Hematopoietic multipotent progenitor cell treated with erythropoietin and hydrocortisone succinate and interleukin-3 and kit ligand, for 8 days (in vitro differentiated cells): ENCODE measurements around the gene CYBB.

ENCODE experiments used
- DNase-seq: peaks from one replicate; pipeline ENCODE4 v3.0.0-alpha.2; 2015

Gene CYBB

DNA sequence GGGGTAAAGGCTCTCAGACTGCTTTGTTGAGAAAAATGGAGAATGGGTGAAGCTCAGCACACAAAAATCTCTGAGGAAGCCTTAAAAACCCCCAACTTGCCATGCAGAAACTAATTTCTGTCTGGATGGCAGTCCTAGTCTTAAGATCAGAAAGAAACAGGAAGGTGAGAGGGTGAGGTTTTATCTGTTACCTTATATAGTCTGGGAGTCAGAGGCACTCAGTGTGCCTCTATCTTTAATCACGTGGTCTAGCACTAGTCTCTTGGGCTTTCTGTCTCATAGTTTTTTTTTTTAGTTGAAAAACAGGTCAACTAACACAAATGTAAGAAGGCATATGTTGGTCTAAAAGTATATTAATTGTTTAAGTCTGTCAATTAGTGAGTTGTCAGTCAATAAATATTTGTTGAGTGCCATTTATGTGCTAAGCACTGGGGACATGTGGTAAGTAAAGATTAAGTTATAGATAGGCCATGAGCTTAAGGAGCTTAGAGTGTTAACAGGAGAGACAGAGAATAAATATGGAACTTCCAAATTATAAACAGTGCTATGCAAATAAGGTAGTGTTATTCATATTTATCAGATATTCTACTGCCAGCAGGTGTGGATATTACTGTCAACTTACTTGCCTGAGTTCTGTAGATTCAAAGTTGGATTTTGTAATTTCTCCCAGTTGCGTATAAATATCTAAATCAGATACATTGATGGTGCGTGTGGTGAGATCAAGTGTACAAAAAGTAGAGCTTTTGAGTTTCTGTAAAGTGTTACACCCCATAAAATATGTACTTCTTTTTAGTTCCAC, 7.0 kb downstream of the CYBB start:
- peak; percentile 3 for DNase-seq

- no peak for DNase-seq
Observed at GRCh38 chrX:37787423-37787869, 7.6 kb downstream of the CYBB start.

DNA sequence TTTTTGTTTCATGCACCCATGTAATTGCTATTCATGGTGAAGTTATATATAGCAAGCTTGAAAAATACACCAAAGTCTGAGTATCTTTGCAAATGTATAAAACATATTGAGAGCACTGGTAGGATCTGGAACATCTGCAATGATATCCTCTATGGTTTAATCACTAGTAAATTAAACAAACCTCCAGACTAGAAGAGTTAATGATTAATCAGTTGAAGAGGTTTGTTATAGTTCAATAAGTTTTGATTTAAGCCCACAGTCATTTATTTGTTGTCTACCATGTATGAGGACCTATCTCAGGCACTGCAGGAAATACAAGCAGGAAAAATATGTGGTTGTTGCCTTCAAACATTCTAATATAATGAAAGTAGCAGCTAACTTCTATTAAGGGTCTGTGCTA, 16.5 kb downstream of the CYBB start:
- DNase-seq: no peak

DNA sequence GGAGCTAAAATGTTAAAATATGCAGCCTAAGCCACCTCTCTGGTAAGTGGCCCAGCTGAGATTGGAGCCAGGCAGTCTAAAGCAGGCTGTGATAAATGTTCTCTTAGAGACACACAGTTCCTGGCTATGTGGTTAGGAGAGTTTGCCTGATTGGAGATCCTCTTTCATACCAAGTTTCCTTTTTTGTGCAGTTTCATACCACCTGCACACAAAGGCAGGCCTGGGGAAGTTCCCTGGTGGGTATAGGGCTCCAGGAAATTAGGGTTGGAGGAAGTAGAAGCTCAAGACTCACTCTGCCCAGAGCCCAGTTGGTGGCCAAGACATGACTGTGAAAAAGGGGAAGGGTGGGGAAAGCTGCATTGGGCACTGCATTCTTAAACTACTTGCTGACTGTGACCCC, 16.9 kb downstream of the CYBB start:
- DNase-seq: no peak

GRCh38 chrX:37799936-37800335, 20.1 kb downstream of the CYBB start:
- no peak for DNase-seq

DNA sequence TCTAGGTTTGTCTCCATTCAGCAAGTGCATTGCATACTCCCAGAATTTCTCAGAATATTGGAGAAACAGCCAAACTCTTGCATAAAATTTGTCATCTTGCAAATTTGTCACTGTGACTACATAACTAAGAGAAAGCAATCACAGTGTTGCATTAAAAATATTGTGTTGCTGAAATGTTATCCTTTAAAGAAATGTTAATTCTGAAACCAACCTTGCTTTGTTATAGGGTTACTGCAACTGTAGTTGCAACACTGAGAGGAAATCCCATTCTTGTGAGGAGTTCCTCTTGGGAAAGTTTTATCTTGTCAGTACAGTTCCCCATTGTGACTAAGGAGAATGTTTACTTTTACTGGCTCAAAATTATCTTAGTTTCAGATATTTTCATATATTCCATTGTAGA, 20.9 kb downstream of the CYBB start:
- no peak for DNase-seq

- DNase-seq: no peak
Observed at GRCh38 chrX:37802028-37802427, 22.2 kb downstream of the CYBB start.

- no peak for DNase-seq
Observed at GRCh38 chrX:37803057-37803456, 23.2 kb downstream of the CYBB start.

DNA sequence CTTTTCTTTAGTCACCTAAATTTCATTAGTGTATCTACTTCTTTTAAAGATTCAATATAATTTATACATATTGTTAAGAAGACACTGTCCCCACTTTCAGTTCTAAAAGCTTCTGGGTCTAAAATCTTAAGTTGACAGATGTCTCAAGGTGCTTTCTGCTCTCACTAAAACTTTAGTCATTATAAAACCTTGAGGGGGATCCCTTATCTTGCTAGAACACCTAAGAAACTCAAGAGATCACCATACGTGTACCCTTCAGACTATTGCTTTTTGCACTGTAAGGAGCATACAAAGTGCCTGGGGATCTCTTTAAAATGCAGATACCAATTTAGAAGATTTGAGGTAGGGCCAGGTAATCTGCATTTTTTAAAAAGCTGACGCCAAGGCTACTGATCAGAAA, 30.1 kb downstream of the CYBB start:
- no peak for DNase-seq

DNA sequence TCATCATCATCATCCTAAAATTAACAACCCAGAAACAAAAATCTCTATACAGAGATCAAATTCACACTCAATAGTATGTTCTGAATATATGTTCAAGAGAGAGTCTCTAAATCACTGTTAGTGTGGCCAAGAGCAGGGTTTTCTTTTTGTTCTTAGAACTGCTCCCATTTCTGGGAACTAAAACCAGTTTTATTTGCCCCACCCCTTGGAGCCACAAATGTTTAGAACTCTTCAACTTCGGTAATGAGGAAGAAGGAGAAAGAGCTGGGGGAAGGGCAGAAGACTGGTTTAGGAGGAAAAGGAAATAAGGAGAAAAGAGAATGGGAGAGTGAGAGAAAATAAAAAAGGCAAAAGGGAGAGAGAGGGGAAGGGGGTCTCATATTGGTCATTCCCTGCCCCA, 32.3 kb downstream of the CYBB start:
- DNase-seq: no peak

GRCh38 chrX:37813570-37813969, 33.7 kb downstream of the CYBB start:
- DNase-seq: no peak

- DNase-seq: no peak
Observed at GRCh38 chrX:37815366-37815765, 35.5 kb downstream of the CYBB start.

DNA sequence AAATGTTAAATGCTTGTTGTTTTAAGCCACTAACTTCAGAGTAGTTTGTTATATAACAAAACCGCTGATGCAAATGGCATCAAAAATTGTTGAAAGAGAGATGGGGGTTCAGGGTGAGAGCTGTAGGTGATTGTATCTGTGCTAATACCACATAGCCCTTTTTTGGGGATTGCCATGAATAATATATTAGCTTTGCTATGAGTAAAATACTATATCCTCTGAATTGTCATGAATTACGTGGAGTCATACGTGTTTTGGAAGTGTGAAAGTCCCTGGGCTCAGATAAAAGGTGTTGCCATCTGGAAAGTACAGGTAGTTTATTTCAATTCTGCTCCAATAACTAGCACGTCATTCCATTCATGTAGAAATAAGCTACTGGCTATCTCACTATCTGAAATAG, 36.9 kb downstream of the CYBB start:
- no peak for DNase-seq

GRCh38 chrX:37817176-37817575, 37.3 kb downstream of the CYBB start:
- DNase-seq: no peak

GRCh38 chrX:37817579-37817978, 37.7 kb downstream of the CYBB start:
- DNase-seq: no peak

- DNase-seq: no peak
Observed at GRCh38 chrX:37818031-37818430, 38.2 kb downstream of the CYBB start.

DNA sequence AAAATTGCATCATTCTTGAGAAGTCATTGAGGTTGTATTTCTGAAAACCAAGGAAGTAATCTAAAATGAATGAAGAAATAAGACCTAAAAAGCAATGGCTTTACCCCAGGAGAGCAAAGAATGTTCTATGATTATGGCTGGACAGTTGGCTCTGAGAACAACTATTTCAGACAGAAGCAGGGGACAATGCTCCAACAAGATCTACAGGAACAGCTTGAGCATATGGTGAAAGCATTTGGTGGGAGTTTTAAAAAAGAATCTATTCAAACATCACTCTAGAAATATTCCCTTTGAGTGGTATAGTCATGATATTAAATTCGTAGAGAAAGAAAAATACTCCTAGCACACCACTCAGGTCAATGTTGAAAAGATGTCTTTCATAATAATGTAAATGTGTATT, 40.8 kb downstream of the CYBB start:
- no peak for DNase-seq

- no peak for DNase-seq
Observed at GRCh38 chrX:37824491-37825214, 44.8 kb downstream of the CYBB start.

DNA sequence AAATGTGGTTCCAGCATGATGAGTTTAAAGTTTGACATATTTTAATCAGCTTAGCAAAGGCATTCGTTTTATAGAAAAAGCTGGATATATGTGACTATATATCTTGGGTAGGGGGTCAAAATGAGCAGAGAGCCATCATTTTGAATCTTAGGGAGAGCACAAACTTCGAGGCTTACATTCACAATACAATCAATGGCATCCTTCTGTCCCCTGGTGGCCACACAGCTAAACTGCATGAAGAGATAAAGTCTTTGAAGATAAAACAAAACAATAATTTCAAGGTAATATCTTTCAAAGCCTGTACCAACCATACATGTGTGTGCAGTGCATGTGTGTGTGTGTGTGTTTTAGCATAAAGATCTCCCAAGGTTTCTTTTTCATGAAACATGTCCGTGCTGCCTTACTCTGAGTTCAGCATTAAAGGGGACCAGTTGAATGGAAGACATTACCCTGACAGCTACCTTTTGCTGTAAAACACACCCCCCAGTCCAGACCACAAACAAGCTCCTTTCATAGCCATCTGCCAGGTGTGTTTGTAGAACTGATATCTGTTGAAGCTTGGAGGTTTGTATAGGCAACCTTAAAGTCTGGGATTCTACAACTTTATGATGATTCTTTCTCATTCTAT, 45.5 kb downstream of the CYBB start:
- DNase-seq: peak; percentile 58

- DNase-seq: no peak
Observed at GRCh38 chrX:37829721-37830120, 49.9 kb downstream of the CYBB start.

- DNase-seq: no peak
Observed at GRCh38 chrX:37830371-37830770, 50.5 kb downstream of the CYBB start.

GRCh38 chrX:37834937-37835336, 55.1 kb downstream of the CYBB start:
- DNase-seq: no peak

GRCh38 chrX:37840931-37841330, 61.1 kb downstream of the CYBB start:
- DNase-seq: no peak

DNA sequence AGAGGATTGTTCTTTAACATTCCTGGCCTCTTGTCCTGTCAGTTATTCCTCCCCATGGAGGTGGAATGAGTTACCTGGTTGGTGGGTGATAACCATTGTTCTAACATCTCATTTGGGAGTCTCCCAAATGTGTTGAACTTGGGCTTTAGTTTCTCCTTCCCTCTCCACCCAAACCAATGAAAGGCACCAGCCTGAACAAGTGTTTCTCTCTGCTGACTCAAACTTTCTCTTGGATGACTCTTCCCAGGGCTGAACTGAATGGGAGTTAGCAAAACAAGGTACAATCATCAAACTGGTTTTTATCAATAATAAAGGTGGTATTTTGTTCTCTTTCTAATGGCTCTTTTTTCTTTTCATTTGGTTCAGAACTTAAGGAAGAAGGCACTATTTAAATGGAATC, 64.8 kb downstream of the CYBB start:
- DNase-seq: no peak
